HG02981 (cell line): ENCODE measurements around the gene ORMDL1.
A peak's percentile ranks its signal among the peaks of the same experiment; 100 is the strongest.

ENCODE experiments used
- ATAC-seq: cut with Tn5 transposase; IDR thresholded peaks from one replicate; pipeline ENCODE4 v1.9.1; 2021; ENCODE audit warnings: mild to moderate bottlenecking, moderate library complexity; ENCODE audit not compliant: unreplicated experiment

Gene ORMDL1, protein sequence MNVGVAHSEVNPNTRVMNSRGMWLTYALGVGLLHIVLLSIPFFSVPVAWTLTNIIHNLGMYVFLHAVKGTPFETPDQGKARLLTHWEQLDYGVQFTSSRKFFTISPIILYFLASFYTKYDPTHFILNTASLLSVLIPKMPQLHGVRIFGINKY

GRCh38 chr2:189783927-189784867, at the start of gene ORMDL1, which contains the start of gene PMS1:
Gene ORMDL1 (minus strand): TSS chr2:189784339. CDS start chr2:189782595, 1,744 bp downstream.
Gene PMS1 (plus strand): TSS chr2:189784450. CDS start chr2:189791810, 7,360 bp downstream.
- peak; percentile 91 for ATAC-seq

GRCh38 chr2:189830510-189830909, 46.4 kb upstream of the ORMDL1 start:
- no peak for ATAC-seq

DNA sequence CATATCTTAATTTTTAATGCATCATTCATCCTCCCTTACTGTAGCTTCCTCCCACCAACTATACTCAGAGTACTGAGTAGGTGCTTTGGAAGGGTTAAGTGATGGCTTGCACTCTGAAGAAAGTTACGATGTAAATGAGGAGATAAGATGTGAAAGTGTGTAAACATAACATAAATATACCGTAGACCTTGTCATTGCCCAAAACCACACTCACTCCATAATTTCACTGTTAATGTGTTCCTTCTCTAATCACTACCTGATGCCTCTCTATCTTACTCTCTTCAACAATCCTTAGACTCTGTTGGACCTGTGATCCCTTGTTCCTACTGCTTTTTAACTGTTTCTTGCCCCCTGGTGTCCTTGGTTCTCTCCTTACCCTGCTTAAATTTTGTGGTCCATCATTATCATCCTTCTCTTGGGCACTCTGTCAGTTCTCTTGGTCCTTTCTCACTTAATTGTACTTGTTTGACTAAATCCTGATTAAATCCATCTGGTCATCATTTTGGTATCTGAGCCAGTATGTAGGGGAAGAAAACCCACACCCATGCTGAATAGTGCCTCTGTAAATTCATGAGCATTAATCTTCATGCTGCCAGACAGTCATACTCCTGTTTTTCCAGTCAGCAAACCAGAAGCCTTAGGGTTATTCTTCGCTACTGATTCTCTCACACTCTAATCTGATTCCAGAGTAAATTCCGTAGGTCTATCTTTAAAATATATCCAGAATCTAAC, 45.1 kb upstream of the ORMDL1 start:
- ATAC-seq = no peak

DNA sequence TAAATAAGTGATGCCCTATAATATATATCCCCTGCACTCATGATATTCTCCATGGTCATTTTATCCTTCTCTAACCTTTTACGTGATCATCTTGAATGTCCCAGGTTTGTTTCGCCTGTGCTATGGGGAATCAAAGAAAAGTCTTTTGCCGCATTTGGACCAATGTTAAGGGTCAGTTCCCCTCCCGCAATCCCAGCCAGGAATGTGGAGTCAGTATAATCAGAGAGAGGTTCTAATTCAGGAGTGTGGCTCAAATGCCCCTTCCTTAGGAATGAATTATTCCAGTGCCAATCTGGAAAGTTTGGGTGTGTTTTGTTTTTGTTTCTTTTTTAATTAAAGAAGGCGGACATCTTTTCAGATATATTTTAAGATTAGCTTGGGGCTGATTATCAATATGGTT, 41.9 kb upstream of the ORMDL1 start:
- ATAC-seq = no peak

- ATAC-seq = no peak
Measured at GRCh38 chr2:189824694-189825396, 40.7 kb upstream of the ORMDL1 start.

DNA sequence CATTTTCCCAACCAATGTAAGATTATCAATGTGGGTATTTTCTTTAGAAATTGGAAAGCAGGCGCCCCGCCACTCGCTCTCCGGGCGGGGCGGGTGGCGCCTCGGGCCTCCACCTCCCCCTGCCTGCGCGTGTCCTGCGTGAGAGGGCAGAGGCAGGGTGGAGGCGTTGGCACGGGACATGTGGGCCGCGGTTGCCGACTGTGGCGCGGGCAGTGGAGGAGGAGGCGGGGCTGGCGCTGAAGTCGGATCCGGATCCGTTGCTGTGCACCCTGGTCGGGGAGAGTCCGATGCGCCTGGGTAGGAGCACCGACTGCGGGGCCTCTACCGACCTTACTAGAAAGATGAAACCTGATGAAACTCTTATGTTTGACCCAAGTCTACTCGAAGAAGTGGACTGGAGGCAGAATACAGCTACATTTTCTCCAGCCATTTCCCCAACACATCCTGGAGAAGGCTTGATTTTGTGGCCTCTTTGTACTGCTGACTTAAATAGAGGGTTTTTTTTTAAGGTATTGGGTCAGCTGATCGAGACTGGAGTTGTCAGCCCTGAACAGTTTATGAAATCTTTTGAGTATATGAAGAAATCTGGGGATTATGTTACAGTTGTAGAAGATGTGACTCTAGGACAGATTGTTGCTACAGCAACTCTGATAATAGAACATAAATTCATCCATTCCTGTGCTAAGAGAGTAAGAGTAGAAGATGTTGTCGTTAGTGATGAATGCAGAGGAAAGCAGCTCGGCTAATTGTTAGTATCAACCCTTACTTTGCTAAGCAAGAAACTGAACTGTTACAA, 38.0 kb upstream of the ORMDL1 start:
- ATAC-seq = no peak

- ATAC-seq = no peak
Measured at GRCh38 chr2:189819297-189819704, 35.2 kb upstream of the ORMDL1 start.

DNA sequence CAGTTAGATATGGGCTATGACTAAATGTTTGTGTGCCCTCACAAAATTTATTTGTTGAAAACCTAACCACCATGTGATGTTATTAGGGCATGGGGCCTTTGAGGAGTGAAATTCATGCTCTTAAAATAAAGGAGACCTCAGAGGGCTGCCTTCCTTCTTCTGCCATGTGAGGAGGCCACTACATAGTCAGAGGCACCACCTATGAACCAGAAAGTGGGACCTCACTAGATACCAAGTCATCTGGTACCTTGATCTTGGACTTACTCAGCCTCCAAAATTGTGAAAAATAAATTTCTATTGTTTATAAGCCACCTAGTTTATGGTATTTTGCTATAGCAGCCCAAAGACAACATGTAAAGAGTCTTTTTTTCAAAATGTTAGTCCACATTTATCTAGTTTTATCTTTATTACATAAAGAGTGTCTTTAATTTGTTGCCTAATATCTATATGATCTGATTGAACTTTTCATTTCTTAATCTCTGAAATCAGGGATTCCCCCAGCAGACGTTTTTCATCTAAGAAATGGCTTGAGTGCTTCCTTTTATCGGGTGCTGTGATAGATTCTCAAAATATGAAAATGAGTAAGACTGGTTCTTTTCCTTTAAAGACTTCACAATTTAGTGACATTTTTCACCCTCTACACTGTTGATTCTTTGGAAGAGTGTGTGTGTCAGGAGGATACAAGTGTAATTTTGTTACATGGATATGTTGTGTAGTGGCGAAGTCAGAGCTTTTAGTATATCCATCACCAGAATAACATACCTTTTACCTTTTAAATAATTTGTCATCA, 34.3 kb upstream of the ORMDL1 start:
- no peak for ATAC-seq

GRCh38 chr2:189803431-189803830, 19.3 kb upstream of the ORMDL1 start:
- ATAC-seq = no peak

- no peak for ATAC-seq
Measured at GRCh38 chr2:189802396-189802912, 18.3 kb upstream of the ORMDL1 start.

GRCh38 chr2:189799531-189799930, 15.4 kb upstream of the ORMDL1 start:
- ATAC-seq = no peak

DNA sequence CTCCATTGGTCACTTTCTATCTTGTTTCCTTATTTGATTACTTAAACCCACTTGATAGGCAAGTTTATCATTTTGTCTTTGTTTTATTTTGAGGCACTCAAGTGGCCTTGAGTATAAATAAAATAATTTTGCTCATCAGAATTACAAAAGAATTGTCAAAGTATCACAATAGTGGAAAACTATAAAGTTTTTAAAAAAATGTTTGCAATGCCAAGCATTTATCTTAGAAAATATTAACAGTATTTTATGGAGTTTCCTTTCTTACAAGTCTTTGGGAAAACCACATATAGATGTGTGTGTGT, 14.8 kb upstream of the ORMDL1 start:
- ATAC-seq = no peak

DNA sequence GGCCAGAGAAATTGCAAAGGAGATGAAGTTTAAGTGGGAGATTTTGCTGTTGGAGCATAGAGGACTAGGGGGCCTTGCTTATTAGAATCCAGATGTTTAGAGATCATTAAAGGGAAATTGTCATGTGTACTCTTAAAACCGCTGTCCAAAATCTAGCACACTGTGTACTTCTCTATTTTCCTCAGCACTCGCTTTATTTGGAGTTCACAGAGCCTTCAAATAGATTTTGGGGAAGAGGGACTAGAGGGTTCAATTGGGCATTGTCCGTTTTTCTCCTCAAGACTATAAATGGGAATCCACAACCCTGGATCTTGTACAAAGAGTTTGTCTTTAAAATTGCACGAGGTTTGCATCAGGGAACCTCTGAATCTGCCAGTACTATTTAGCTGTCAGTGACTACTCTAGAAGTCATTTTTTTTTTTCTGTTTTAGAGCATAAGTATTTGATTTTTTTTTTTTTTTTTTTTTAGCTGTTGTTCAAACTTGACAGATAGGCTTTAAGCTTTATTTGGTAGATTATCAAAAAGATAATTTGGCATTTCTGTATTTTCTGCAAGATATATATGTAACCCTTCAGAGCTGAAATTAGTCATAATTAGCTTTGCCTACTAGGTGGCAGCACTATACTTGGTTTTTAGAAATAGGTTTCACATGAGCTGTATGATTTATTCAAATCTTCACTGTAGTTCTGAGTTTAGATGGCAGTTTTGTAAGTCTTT, 14.3 kb upstream of the ORMDL1 start:
- peak; percentile 86 for ATAC-seq

GRCh38 chr2:189797902-189798301, 13.8 kb upstream of the ORMDL1 start:
- no peak for ATAC-seq

GRCh38 chr2:189794310-189794709, 10.2 kb upstream of the ORMDL1 start:
- ATAC-seq = no peak

GRCh38 chr2:189791338-189792042, 7.4 kb upstream of the ORMDL1 start:
- no peak for ATAC-seq

- peak; percentile 6 for ATAC-seq
Measured at GRCh38 chr2:189783451-189783926, 650 bp downstream of the ORMDL1 start.

DNA sequence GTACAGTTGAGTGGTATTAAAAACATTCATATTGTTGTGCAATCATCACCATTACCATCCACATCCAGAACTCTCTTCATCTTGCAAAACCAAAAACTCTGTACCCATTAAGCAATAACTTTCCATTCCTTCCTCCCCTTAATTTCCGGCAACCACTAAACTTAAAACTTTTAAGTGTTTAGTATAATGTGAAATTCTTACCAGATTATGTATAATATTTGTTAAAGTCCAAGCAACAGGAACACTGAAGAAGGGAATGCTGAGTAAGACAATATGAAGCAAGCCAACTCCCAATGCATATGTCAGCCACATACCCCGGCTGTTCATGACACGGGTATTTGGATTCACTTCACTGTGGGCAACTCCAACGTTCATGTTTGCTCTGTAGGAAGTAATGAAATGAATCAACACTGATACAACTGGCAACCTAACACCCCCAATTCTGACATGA, 1.9 kb downstream of the ORMDL1 start:
- no peak for ATAC-seq
